ENCODE measurements around the gene TRIM17.

Gene TRIM17

DNA sequence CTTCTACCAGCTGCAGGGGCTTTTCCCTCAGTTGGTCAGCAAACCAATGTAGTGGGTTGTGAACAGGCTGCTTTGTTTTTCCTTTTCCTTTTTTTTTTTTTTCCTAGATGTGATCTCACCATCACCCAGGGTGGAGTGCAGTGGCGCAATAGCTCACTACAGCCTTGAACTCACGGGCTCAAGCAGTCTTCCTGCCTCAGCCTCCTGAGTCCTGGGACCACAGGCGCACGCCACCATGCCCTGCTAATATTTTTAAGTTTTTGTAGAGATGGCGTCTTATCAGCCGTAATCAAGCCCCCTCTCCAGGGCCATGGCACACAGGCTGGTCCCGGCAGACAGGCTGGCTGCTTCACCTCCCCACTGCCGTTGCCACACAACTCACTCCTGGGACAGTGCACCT is 6.6 kb downstream of the TRIM17 start:
- TF ChIP-seq, protein P1, sequence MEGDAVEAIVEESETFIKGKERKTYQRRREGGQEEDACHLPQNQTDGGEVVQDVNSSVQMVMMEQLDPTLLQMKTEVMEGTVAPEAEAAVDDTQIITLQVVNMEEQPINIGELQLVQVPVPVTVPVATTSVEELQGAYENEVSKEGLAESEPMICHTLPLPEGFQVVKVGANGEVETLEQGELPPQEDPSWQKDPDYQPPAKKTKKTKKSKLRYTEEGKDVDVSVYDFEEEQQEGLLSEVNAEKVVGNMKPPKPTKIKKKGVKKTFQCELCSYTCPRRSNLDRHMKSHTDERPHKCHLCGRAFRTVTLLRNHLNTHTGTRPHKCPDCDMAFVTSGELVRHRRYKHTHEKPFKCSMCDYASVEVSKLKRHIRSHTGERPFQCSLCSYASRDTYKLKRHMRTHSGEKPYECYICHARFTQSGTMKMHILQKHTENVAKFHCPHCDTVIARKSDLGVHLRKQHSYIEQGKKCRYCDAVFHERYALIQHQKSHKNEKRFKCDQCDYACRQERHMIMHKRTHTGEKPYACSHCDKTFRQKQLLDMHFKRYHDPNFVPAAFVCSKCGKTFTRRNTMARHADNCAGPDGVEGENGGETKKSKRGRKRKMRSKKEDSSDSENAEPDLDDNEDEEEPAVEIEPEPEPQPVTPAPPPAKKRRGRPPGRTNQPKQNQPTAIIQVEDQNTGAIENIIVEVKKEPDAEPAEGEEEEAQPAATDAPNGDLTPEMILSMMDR (IDR thresholded peaks at IDR 0.05; ENCODE audit: poor library complexity, severe bottlenecking) = no peak
- Histone ChIP-seq H3K27me3 (ENCODE audit: insufficient read depth, poor library complexity, severe bottlenecking) (no peaks in the 10 kb centered on the region), H3K9me3 (ENCODE audit: severe bottlenecking) (no peaks in the 10 kb centered on the region), H3K27ac (ENCODE audit: poor library complexity, severe bottlenecking) (no peak overlapping the region), H3K36me3 (ENCODE audit: low read depth) (peaks cover 2% of the 10 kb centered on the region; the same call in 1 of the 2 replicates), H3K4me1 (ENCODE audit: insufficient read depth, poor library complexity, severe bottlenecking) (no peaks in the 10 kb centered on the region), H3K4me3 (ENCODE audit: severe bottlenecking) (no peak overlapping the region)
- ATAC-seq (ENCODE audit: low read depth) = no peak
- no peak for DNase-seq (ENCODE audit: low spot score)

DNA sequence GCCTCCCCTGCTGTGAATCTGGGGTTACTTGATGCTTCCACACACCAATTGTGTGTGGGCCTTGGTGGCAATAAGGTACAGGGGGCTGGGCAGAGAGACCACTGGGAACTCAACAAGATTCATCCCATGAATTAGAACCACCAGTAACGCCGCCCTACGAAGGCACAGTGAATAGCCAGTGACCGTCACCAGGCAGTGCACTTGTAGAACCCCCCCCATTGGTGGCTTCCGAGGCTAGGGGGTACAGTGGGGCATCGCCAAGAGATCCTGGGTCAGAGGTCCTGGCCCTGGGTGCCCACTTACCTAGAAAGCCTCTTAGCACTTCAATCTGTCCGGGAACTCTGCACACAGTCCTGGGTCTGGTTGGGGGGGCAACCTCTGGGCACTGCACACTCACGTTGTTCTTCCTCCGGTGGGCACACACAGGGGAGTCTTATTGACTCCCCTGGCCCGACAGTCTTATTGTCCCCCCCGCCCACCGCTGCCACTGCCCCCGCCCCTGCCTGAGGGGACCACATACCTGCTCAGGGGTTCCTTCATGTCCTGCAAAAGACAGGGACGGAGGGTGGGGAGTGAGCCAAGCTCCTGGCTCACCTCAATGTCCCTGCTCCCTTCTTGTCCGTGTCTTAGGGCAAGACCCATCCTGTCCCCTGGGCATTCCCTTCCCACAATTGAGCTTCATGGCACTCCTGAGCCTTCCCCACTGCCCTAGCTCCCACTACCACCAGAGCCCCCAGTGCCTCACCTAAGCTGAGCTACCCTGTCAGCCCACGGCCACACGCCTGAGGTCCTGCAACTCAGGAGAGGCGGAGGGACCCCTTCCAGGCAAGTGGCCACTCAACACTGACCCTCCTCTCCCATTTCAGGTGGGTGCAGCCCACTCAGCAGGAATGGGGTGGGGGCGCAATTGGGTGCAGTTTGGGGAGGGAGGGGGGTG is 7.5 kb downstream of the TRIM17 start:
- no peaks in the 10 kb centered on the region for H3K4me1 ChIP-seq (ENCODE audit: insufficient read depth, poor library complexity, severe bottlenecking)
- ATAC-seq (ENCODE audit: low read depth) (no peak), DNase-seq (ENCODE audit: low spot score) (no peak)
- no peaks in the 10 kb centered on the region for H3K9me3 ChIP-seq (ENCODE audit: severe bottlenecking)
- no peaks in the 10 kb centered on the region for H3K27me3 ChIP-seq (ENCODE audit: insufficient read depth, poor library complexity, severe bottlenecking)
- peaks cover 10% of the 10 kb centered on the region for H3K36me3 ChIP-seq (ENCODE audit: low read depth)
- H3K27ac ChIP-seq (ENCODE audit: poor library complexity, severe bottlenecking) = no peak overlapping the region
- TF ChIP-seq, protein P1 (IDR thresholded peaks at IDR 0.05; ENCODE audit: poor library complexity, severe bottlenecking) = no peak
- H3K4me3 ChIP-seq (ENCODE audit: severe bottlenecking) = no peak overlapping the region

DNA sequence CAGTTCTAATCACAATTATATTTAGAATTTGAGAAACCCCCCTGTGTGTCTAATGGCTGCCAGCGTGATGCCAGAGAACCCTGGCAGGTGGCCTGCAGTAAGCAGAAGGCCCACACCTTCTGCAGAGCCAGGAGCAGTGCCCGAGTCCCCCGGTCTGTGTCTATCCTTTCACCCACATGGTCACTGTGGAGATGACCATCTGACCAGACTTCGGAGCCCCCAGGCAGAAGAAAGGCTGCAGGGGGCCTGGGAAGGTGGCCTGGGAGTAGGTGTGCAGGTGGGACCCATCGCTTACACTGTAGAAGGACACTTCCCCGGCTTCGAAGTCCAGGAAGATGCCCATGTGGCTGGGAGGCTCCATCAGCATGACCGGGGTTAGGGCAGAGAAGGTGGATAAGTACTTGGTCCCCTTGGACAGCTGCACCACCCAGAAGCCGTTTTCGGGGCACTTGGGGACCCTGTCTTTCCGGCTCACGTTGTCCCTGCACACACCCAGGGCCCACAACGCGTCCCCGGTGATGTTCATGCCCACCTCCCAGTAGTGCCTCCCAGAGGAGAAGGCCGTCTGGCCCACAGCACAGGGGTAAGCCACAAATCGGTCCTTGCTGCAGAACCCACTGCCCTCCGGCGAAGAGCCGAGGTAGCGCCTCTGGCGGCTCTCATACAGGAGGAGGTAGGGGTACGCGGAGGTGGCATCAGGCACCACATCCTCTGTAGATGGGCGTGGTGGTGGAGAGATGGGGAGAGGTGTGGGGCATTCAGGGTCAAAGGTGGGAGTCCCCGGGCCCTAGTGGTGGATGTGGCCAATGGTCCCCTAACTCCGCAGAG is 8.4 kb downstream of the TRIM17 start:
- no peak for ATAC-seq (ENCODE audit: low read depth)

DNA sequence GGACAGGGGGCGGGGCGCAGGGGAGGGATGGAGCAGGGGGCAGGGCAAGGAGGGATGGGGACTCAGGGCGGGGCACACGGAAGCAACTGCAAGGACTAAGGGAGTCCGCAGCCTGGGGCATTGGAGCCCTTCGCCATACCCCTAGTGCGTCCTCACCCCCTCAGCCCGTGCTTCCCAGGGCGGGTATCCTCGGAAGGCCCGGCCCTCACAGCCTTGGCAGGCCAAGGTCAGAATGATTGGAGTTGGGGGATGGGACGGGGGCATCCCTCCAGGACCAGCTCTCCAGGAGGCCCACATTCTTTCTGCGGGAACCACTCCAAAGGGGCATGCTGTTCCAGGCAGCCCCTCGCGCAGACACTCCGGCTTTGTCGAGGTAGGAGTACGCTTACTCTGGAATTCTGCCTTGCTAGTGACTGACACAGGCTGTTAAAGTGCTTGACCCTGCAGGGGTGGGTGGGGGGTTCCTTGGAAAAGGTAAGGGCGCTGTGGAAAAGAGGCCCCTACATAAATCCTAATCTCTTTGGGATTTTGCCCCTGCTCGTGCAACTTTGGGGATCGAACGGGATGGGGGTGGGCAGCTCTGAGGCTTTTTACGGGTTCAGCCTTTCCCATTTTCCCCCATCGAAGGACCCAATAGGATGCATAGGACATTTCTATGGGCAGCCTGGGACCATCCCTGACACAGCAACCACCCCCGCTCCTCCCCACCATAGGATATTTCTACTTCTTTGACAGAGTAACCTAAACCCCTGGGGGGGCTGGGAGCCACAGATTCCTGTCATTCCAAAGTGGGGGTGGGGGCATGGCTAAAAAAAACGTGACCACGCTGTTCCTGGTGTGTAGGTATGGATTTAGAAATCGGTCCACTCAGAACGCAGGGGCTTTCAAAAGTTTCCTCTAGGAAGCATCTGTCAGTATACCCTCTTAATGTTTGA is 9.3 kb downstream of the TRIM17 start:
- Histone ChIP-seq H3K36me3 (ENCODE audit: low read depth) (peaks cover 27% of the 10 kb centered on the region), H3K9me3 (ENCODE audit: severe bottlenecking) (no peaks in the 10 kb centered on the region), H3K27ac (ENCODE audit: poor library complexity, severe bottlenecking) (peak overlapping the region; percentile 20), H3K4me3 (ENCODE audit: severe bottlenecking) (peak overlapping the region; percentile 45), H3K27me3 (ENCODE audit: insufficient read depth, poor library complexity, severe bottlenecking) (no peaks in the 10 kb centered on the region), H3K4me1 (ENCODE audit: insufficient read depth, poor library complexity, severe bottlenecking) (no peaks in the 10 kb centered on the region)
- DNase-seq (ENCODE audit: low spot score) = no peak
- ATAC-seq (ENCODE audit: low read depth) = peak; percentile 69
- TF ChIP-seq, protein P1 (IDR thresholded peaks at IDR 0.05; ENCODE audit: poor library complexity, severe bottlenecking) = no peak

More for the DNA sequence above, 8.4 kb downstream of the TRIM17 start:
- Histone ChIP-seq H3K36me3 (ENCODE audit: low read depth) (peaks cover 19% of the 10 kb centered on the region), H3K4me3 (ENCODE audit: severe bottlenecking) (no peak overlapping the region), H3K27ac (ENCODE audit: poor library complexity, severe bottlenecking) (no peak overlapping the region), H3K4me1 (ENCODE audit: insufficient read depth, poor library complexity, severe bottlenecking) (no peaks in the 10 kb centered on the region), H3K27me3 (ENCODE audit: insufficient read depth, poor library complexity, severe bottlenecking) (no peaks in the 10 kb centered on the region), H3K9me3 (ENCODE audit: severe bottlenecking) (no peaks in the 10 kb centered on the region)
- no peak for DNase-seq (ENCODE audit: low spot score)
- TF ChIP-seq, protein P1 (IDR thresholded peaks at IDR 0.05; ENCODE audit: poor library complexity, severe bottlenecking) = no peak

Data from RWPE2 (cell line).